GM21576 (cell line): ENCODE data around the gene PARVB.

Experiments
- ATAC-seq: cut with Tn5 transposase; IDR thresholded peaks from one replicate; pipeline ENCODE4 v1.9.1; 2021; ENCODE audit warnings: mild to moderate bottlenecking, moderate library complexity; ENCODE audit not compliant: unreplicated experiment

The PARVB gene

GRCh38 chr22:44154436-44154942 lies 130.4 kb downstream of the PARVB start:
- no peak for ATAC-seq

- ATAC-seq, result no peak
Observed at GRCh38 chr22:44155115-44155514, 131.0 kb downstream of the PARVB start.

GRCh38 chr22:44157916-44158618 lies 134.0 kb downstream of the PARVB start:
- ATAC-seq, result no peak

- no peak for ATAC-seq
Observed at GRCh38 chr22:44158816-44159215, 134.7 kb downstream of the PARVB start.

GRCh38 chr22:44159221-44159620 lies 135.1 kb downstream of the PARVB start:
- no peak for ATAC-seq

- no peak for ATAC-seq
Observed at GRCh38 chr22:44159811-44160210, 135.7 kb downstream of the PARVB start.

GRCh38 chr22:44160421-44160820 lies 136.3 kb downstream of the PARVB start:
- no peak for ATAC-seq

- ATAC-seq, result no peak
Observed at GRCh38 chr22:44161673-44162072, 137.6 kb downstream of the PARVB start.

GRCh38 chr22:44162960-44163359 lies 138.9 kb downstream of the PARVB start:
- no peak for ATAC-seq

- ATAC-seq, result no peak
Observed at GRCh38 chr22:44163536-44163935, 139.4 kb downstream of the PARVB start.

GRCh38 chr22:44164031-44164430 lies 139.9 kb downstream of the PARVB start:
- ATAC-seq, result no peak

- no peak for ATAC-seq
Observed at GRCh38 chr22:44165286-44165874, 141.3 kb downstream of the PARVB start.

GRCh38 chr22:44166498-44167276 lies 142.6 kb downstream of the PARVB start:
- no peak for ATAC-seq

GRCh38 chr22:44167501-44167900 lies 143.4 kb downstream of the PARVB start:
- no peak for ATAC-seq

- no peak for ATAC-seq
Observed at GRCh38 chr22:44168206-44168605, 144.1 kb downstream of the PARVB start.

- no peak for ATAC-seq
Observed at GRCh38 chr22:44170470-44170869, 146.4 kb downstream of the PARVB start.

- no peak for ATAC-seq
Observed at GRCh38 chr22:44171561-44171960, 147.5 kb downstream of the PARVB start.

- ATAC-seq, result no peak
Observed at GRCh38 chr22:44172370-44173108, 148.4 kb downstream of the PARVB start.

GRCh38 chr22:44173154-44173553 lies 149.1 kb downstream of the PARVB start:
- ATAC-seq, result no peak

GRCh38 chr22:44175676-44176075 lies 151.6 kb downstream of the PARVB start:
- ATAC-seq, result no peak
